HG02981 (cell line): ENCODE measurements around the gene SPAG4.

Experiments
- ATAC-seq: cut with Tn5 transposase; IDR thresholded peaks from one replicate; pipeline ENCODE4 v1.9.1; 2021; ENCODE audit warnings: mild to moderate bottlenecking, moderate library complexity; ENCODE audit not compliant: unreplicated experiment

The SPAG4 gene, protein sequence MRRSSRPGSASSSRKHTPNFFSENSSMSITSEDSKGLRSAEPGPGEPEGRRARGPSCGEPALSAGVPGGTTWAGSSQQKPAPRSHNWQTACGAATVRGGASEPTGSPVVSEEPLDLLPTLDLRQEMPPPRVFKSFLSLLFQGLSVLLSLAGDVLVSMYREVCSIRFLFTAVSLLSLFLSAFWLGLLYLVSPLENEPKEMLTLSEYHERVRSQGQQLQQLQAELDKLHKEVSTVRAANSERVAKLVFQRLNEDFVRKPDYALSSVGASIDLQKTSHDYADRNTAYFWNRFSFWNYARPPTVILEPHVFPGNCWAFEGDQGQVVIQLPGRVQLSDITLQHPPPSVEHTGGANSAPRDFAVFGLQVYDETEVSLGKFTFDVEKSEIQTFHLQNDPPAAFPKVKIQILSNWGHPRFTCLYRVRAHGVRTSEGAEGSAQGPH

GRCh38 chr20:35615667-35616464 lies at the start of gene SPAG4:
SPAG4 (plus strand) TSS chr20:35615829; CDS start chr20:35616004, 175 bp downstream.
- ATAC-seq: peak; percentile 78

DNA sequence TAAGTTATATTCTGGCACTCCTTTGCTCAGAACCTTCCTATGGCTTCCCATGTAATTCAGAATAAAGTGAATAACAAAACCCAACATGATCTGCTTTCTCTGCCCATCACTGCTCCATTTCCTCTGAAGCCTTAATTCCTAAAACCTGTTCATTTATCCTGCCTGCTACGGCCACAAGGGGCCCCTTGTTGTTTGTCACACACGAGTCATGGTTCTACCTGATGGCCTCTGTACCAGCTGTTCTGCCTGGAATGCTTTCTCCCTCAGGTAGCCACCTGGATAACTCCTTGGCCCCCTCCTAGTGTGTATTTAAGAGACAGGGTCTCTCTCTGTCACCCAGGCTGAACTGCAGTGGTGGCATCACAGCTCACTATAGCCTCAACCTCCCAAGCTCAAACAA lies 47.0 kb upstream of the SPAG4 start:
- ATAC-seq: no peak

GRCh38 chr20:35571555-35571954 lies 44.1 kb upstream of the SPAG4 start:
- no peak for ATAC-seq

GRCh38 chr20:35572838-35573237 lies 42.8 kb upstream of the SPAG4 start:
- ATAC-seq: no peak

DNA sequence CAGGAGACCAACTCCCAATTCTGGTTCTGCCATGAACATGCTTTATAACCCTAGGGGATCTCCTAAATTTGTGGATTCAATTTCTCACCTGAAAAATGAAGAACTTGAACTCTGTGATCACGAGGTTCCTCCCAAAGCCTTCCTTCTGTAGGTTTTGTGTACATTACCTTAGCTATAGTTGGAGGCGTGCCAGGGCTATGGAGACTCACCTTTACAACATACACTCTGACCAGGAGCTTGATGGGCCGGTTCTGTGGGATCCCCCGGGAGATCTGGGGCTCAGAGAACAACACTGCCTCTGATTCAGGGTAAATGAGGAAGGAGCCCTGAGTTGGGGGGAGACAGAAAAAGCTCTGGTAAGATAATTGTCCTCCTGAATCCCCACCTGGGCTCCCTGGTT lies 39.7 kb upstream of the SPAG4 start:
- ATAC-seq: no peak

DNA sequence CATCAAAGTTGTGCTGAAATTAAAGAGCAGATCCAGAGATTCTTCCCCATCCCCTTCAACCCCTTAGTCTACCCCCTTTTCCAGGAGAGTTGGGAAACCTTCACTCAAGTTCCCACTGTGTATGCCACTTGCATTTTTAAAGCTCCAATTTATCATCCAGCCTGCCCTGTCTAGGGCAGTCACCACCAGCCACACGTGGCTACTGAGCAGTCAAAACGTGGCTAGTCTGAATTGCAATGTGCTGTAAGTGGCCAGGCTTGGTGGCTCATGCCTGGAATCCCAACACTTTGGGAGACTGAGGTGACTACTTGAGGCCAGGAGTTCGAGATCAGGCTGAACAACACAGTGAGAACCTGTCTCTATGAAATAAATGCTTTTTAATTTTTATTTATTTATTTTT lies 38.8 kb upstream of the SPAG4 start:
- ATAC-seq: no peak

DNA sequence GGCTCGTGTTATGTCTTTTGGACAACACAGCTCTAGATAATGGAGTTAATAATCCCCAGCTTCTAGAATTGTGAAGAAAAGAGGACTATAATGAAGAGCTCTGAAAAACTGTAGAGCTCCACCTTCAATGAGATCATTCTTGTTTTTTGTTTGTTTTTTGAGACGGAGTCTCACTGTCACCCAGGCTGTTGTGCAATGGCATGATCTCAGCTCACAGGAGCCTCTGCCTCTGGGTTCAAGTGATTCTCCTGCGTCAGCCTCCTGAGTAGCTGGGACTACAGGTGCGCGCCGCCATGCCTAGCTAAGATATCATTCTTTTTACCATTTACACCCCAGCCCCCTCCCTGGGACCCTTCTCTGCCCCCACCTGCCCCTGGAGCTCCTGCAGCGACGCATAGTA lies 37.2 kb upstream of the SPAG4 start:
- no peak for ATAC-seq

GRCh38 chr20:35579196-35579595 lies 36.4 kb upstream of the SPAG4 start:
- ATAC-seq: no peak

GRCh38 chr20:35582131-35582530 lies 33.5 kb upstream of the SPAG4 start:
- no peak for ATAC-seq

- ATAC-seq: no peak
These were observed 32.8 kb upstream of the SPAG4 start for GRCh38 chr20:35582741-35583404.

DNA sequence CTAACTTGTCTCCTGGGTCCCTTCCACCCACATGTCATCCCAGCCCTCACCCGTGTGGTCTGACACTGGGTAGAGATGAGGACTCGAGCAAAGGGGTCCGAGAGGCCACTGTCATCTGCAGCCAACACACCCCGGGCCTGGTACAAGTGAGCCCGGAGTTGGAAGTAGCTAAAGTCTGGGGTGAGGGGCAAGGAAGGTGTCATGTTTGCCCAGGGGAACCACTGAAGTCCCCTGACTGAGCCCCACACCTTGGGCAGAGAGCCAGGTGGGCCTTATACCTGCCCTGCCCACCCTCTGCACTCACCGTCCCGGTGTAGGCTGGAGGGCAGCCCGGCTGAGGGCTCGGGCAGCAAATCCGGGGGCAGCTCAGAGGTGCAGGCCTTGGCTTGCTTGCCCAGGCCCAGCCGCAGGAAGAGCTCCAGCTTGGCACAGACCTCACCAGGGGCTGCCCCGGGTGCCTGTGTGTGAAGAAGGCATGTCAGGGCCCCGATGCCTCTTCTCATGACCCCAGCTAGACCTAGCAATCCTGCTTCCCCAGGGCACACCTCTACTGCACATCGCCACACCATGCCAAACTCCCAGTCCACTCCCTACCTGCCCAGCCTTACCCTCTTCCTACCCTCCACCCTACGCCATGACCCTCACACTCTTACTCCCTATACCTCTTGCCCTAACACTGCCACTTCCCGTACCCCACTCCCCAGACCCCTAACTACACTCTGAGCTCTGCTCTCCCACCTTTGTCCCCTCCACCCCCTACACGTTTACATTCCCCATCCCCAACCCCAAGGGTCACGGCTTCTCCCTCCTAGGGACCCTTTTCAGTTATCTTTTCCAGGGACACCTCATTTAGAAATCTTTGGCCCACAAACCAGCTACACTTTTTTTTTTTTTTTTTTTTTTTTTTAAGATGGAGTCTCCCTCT lies 31.7 kb upstream of the SPAG4 start:
- no peak for ATAC-seq

DNA sequence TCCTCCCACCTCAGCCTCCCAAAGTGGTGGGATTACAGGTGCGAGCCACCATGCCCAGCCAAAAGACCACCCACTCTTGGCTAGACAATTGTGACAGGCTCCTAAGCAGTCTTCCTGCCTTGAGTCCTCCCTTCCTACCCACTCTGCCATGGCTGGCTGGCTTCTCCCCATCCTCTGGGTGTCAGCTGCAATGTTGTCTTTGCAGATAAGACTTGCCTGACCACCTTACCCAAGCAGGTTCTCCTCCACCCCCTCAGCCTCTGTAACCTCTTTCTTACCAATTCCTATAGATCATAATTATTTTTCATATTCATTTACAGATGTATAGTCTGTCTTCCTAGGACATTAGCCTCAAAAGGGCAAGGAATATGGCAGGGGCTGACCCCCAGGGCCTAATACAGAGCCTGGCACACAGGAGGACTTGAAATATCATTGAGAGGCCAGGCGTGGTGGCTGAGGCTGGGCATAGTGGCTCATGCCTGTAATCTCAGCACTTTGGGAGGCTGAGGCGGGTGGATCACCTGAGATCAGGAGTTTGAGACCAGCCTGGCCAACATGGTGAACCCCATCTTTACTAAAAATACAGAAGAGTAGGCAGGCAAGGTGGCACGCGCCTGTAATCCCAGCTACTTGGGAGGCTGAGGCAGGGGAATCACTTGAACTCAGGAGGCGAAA lies 28.7 kb upstream of the SPAG4 start:
- ATAC-seq: no peak

DNA sequence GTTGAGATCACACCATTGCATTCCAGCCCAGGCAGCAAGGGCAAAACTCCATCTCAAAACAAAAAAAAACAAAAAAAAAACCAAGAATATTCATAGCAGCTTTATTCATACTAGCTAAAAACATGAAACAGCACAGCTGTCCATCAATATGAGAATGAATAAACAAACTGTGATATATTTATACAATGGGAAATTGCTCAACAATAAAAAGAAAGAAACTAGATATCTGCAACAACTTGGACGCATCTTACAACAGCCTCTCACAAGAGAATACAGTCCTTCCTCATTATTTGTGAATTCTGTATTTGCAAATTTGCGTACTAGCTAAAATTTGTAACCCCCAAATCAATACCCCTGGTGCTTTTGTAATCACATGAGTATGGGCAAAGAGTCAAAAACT lies 28.2 kb upstream of the SPAG4 start:
- no peak for ATAC-seq

GRCh38 chr20:35588397-35588796 lies 27.2 kb upstream of the SPAG4 start:
- ATAC-seq: no peak

DNA sequence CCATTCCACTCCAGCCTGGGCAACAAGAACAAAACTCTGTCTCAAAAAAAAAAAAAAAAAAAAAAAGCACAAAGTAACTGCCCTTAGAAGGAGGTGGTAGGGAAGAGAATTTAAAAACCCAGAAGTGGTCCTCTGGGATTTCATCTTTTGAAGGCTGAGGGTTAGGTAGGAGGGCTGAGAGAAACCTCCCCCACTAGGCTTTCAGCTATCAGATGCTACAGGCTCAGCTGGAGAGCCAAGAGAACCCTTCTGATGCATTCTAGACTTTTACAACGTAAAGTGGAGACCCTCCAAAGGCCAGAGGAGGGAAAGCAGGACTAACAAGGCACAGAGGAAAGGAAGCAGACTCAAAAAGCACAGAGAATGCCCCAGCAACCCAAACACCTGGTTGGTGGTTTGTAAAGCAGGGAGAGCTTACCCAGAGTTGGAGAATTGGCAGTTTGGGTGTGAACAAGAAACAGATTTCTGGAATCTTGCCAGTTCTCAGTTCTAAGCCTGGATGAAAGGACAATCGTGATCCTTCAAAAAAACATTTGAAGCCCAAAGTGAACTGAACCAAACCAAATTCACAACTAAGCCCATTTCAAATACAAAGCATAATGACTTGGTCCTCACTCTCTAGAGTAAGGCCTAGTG lies 23.2 kb upstream of the SPAG4 start:
- no peak for ATAC-seq

GRCh38 chr20:35595456-35595855 lies 20.2 kb upstream of the SPAG4 start:
- no peak for ATAC-seq

DNA sequence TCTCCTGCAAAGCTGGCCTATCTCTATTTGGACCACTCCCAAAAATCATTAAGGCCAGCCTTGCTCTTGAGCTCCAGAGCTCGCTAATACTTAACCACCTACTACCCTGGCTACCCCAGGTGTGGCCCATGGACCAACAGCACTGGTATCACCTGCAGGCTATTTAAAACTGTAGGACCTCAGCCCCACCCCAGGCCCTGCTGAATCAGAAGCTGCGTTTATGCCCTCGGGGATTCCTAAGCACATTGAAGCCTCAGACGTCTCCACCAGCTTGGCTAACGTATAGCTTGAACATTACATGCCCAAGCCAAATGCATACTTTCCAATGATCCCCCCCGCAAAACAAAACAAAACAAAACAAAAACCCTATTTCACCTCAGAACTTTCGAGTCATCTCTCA lies 19.7 kb upstream of the SPAG4 start:
- no peak for ATAC-seq

DNA sequence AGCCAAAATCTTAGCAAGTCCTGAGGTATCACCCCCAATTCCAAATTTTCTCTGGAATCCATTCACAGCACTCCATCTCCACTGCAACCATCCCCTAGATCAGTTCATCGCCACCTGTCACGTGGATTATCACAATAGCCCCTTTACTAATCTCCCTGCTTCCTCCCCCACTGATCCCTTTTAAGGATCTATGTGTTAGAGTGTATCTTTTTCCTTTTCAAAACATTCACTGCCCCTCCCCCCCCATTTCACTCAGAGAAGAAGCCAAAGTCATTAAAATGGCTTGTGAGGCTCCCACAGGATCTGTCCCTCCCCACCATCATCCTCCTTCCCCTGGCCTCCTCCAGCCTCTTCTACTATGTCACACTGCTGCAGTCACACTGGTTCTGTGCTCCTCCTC lies 18.4 kb upstream of the SPAG4 start:
- no peak for ATAC-seq

DNA sequence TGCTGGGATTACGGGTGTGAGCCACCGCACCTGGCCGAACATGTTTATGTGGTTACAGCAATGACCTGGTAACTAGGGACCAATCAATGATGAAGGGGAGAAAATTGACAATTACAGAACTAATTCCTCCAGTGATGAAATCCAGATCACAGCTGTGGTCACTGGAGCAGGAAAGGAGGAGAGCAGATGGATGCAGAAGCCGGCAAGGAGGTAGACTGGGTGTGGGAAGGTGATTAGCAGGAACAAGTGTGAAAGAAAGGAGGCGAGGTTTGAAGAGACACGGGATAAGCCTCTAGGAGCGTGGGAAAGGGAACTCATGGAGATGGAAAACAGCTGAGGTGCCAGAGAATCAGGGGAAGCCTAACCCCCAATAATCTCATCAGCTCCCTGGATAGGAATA lies 17.2 kb upstream of the SPAG4 start:
- no peak for ATAC-seq
